ENCODE measurements around the gene TBL2.

Gene TBL2

GRCh38 chr7:73572767-73573186 is 5.6 kb downstream of the TBL2 start:
- Mint-ChIP-seq H3K27ac (peak overlapping the region; percentile 9), H3K9me3 (no peaks in the 10 kb centered on the region), H3K27me3 (ENCODE audit: low read depth, poor library complexity) (no peaks in the 10 kb centered on the region), H3K4me3 (no peak overlapping the region), H3K4me1 (peaks cover 36% of the 10 kb centered on the region), H3K36me3 (ENCODE audit: low read depth) (peaks cover 55% of the 10 kb centered on the region)
- DNase-seq: no peak
- TF ChIP-seq CTCF (IDR thresholded peaks at IDR 0.05): no peak

GRCh38 chr7:73570977-73571376 is 7.4 kb downstream of the TBL2 start:
- H3K4me3 Mint-ChIP-seq: no peak overlapping the region
- H3K27ac Mint-ChIP-seq: no peak overlapping the region
- H3K4me1 Mint-ChIP-seq: peaks cover 19% of the 10 kb centered on the region
- TF ChIP-seq CTCF (IDR thresholded peaks at IDR 0.05): no peak
- H3K36me3 Mint-ChIP-seq (ENCODE audit: low read depth): peaks cover 49% of the 10 kb centered on the region
- H3K9me3 Mint-ChIP-seq: no peaks in the 10 kb centered on the region
- no peak for DNase-seq
- no peaks in the 10 kb centered on the region for H3K27me3 Mint-ChIP-seq (ENCODE audit: low read depth, poor library complexity)

GRCh38 chr7:73570521-73570920 is 7.9 kb downstream of the TBL2 start:
- Mint-ChIP-seq H3K36me3 (ENCODE audit: low read depth) (peaks cover 49% of the 10 kb centered on the region), H3K9me3 (no peaks in the 10 kb centered on the region), H3K27ac (no peak overlapping the region), H3K4me3 (no peak overlapping the region), H3K27me3 (ENCODE audit: low read depth, poor library complexity) (no peaks in the 10 kb centered on the region), H3K4me1 (peaks cover 19% of the 10 kb centered on the region)
- DNase-seq: no peak
- no peak for TF ChIP-seq CTCF (IDR thresholded peaks at IDR 0.05)

- Mint-ChIP-seq H3K27me3 (ENCODE audit: low read depth, poor library complexity) (no peaks in the 10 kb centered on the region), H3K36me3 (ENCODE audit: low read depth) (peaks cover 43% of the 10 kb centered on the region), H3K4me3 (no peak overlapping the region), H3K9me3 (no peaks in the 10 kb centered on the region), H3K4me1 (peaks cover 20% of the 10 kb centered on the region), H3K27ac (peak overlapping the region; percentile 18)
- no peak for DNase-seq
- no peak for TF ChIP-seq CTCF (IDR thresholded peaks at IDR 0.05)
Measured at GRCh38 chr7:73569042-73569608, 9.3 kb downstream of the TBL2 start.

GRCh38 chr7:73567846-73568685 is 10.3 kb downstream of the TBL2 start:
- Mint-ChIP-seq H3K9me3 (no peaks in the 10 kb centered on the region), H3K36me3 (ENCODE audit: low read depth) (peaks cover 33% of the 10 kb centered on the region), H3K4me3 (no peak overlapping the region), H3K27ac (peak overlapping the region; percentile 32), H3K27me3 (ENCODE audit: low read depth, poor library complexity) (no peaks in the 10 kb centered on the region), H3K4me1 (peaks cover 13% of the 10 kb centered on the region)
- DNase-seq: no peak
- no peak for TF ChIP-seq CTCF (IDR thresholded peaks at IDR 0.05)

Data from nephron progenitor cell (in vitro differentiated cells).